ENCODE results near the gene ARFGAP2.

Gene ARFGAP2

DNA sequence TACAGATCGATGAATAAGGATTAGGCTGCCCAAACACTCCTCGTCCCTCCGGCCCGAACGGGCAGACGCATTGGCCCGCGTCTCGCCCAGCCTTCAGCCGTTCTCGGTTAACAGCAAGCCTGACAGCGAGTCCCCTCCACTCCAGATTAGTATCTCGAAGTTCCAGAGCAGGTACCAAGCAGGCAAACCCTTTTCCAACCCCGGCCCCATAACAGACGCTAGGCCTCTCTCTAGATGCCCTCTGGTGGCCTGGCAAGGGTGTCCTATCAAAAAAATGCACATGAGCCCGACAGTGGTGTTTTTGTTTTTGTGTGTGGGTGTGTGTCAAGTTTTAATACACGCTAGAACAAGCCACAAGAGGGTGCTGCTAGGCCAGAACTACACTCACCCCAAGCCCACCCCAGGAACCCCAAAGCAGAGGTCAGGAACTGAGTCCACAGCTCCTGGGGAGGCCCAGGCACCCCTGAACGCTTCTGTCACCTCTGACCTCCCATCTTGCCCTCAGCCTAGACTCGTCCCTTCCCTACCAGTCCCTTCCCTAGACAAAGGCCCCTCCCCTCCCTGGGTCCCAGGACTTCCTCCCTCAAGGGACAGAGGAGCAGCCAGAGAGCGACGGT, 658 bp upstream of the ARFGAP2 start:
- ChIA-PET CTCF (interaction anchor here (0.6 to 2.7 kb wide), 7 partner anchors 10 to 270 kb away, joined by 3 to 25 read pairs (median 4); partner anchors contain the start of gene ACP2), POLR2A (interaction anchor here (0.6 to 2.3 kb wide), 6 partner anchors 14 to 177 kb away, joined by 3 to 18 read pairs (median 4); partner anchors contain the start of genes ACP2 and DDB2)
- DNase-seq (ENCODE audit: extremely low spot score): peak; percentile 61
- no peak for TF ChIP-seq SP1 (IDR thresholded peaks at IDR 0.05)
- TF ChIP-seq TARDBP (IDR thresholded peaks at IDR 0.05): 0 out of 2 replicates have a peak, but pooled peaks have one; percentile 54

DNA sequence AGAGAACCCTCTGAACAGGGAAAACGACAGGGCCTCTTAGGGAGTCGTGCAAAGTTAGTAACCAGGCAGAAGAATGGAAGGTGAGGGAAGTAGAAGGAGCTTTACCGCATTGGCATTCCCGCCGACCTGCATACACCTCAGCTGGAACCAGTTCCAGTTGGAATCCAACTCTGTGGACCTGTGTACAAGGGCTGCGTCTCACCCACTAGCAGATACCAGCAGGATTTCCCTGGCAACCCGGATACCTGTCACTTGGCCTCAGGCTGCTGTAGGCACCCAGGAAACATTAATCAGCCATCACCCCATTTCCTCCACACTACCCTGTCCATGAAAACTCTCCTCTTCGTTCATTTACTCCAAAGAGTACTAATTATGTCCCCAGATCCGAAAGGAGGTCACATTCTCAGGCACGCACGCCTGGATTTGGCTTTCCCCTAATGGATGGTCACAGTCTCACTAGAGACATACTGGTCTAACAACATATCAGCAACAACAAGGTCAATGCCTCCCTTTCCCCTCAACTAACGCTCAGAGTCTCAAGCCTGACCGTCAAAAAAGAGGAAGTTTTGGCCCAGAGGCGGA, 842 bp downstream of the ARFGAP2 start:
- TF ChIP-seq ELF4 (IDR thresholded peaks at IDR 0.05): no peak
- TF ChIP-seq FOXA1 (IDR thresholded peaks at IDR 0.05): no peak
- no peak for TF ChIP-seq L3MBTL2 (conservative IDR thresholded peaks at IDR 0.05)
- TF ChIP-seq, protein P1, sequence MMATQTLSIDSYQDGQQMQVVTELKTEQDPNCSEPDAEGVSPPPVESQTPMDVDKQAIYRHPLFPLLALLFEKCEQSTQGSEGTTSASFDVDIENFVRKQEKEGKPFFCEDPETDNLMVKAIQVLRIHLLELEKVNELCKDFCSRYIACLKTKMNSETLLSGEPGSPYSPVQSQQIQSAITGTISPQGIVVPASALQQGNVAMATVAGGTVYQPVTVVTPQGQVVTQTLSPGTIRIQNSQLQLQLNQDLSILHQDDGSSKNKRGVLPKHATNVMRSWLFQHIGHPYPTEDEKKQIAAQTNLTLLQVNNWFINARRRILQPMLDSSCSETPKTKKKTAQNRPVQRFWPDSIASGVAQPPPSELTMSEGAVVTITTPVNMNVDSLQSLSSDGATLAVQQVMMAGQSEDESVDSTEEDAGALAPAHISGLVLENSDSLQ (IDR thresholded peaks at IDR 0.05): no peak
- no peak for DNase-seq (ENCODE audit: extremely low spot score)
- POLR2A ChIA-PET: no interaction called here
- CTCF ChIA-PET: no interaction called here

DNA sequence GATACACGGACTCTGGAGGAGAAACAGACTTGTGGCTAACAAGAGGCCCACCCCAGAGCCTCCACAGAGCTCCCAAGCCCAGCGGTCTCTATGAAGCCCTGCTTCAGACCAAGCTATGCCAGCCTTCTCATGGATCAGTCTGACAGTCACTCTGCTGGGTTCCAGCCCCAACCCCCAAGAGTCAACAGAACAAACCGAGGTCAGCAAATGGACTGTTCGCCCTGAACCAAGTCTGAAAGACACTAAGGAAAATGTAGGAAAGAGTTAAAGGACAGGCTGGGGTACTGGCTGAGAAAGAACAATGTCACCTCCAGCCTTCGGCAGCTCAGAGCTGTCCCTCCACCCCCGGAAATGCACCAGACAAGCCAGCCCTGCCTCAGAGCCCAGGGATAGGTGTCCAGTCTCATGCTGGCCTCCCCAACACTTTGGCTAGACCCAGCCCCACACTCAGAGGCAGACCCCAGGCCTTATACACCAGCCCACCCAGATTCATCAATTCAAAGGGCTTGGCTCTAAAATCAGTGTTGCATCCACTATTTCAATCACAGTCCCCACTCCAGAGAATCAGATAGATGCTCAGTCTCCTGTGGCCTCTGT, 3.8 kb downstream of the ARFGAP2 start:
- ChIA-PET CTCF (interaction anchor here (1.2 kb wide), 1 partner anchor 20 kb away, joined by 3 read pairs; no protein-coding TSS in a partner anchor), POLR2A (interaction anchor here (1.2 kb wide), 1 partner anchor 76 kb away, joined by 7 read pairs; the partner anchor contains the start of gene ACP2)
- TF ChIP-seq TARDBP (IDR thresholded peaks at IDR 0.05) (no peak), ELF4 (IDR thresholded peaks at IDR 0.05) (no peak), SP1 (IDR thresholded peaks at IDR 0.05) (no peak), L3MBTL2 (conservative IDR thresholded peaks at IDR 0.05) (no peak), ARNT (IDR thresholded peaks at IDR 0.05) (no peak)
- TF ChIP-seq, protein P1 (IDR thresholded peaks at IDR 0.05): no peak
- no peak for DNase-seq (ENCODE audit: extremely low spot score)

DNA sequence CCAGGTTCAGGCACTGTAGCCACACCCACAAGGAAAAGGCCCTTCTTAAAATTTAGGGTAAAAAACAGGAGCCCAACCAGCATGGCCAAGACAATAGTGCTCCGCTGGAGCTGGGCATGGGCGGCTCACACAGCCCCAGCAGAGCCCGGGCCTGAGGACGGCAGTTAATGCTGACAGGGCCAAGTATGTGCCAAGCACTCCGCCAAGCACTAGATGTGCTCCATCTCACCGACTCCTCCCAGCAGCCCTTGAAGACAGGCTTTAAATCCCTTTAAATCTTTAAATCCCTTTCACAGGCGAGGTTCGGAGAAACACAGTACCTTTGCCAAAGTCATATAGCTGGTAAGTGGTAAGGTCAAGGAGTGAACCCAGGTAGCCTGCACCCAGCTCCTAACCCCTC, 4.8 kb downstream of the ARFGAP2 start:
- POLR2A ChIA-PET: interaction anchor here (0.9 to 1.2 kb wide), 2 partner anchors 77 to 183 kb away, joined by 3 to 7 read pairs; partner anchors contain the start of gene ACP2
- TF ChIP-seq BHLHE40 (IDR thresholded peaks at IDR 0.05; ENCODE audit: borderline replicate concordance): no peak
- no peak for TF ChIP-seq SUZ12 (IDR thresholded peaks at IDR 0.05)
- TF ChIP-seq FOXM1 (IDR thresholded peaks at IDR 0.05; ENCODE audit: borderline replicate concordance): no peak
- no peak for TF ChIP-seq FOXK2 (IDR thresholded peaks at IDR 0.05)
- no peak for TF ChIP-seq TARDBP (IDR thresholded peaks at IDR 0.05)
- no peak for TF ChIP-seq ARNT (IDR thresholded peaks at IDR 0.05)
- TF ChIP-seq NFRKB (IDR thresholded peaks at IDR 0.05): no peak
- no peak for TF ChIP-seq CTBP1 (IDR thresholded peaks at IDR 0.05; ENCODE audit: borderline replicate concordance)
- TF ChIP-seq SP1 (IDR thresholded peaks at IDR 0.05): no peak
- TF ChIP-seq ELF4 (IDR thresholded peaks at IDR 0.05): no peak
- TF ChIP-seq, protein P1 (IDR thresholded peaks at IDR 0.05): no peak
- no peak for TF ChIP-seq L3MBTL2 (conservative IDR thresholded peaks at IDR 0.05)
- TF ChIP-seq FOXA1 (IDR thresholded peaks at IDR 0.05): no peak
- TF ChIP-seq HDGF (IDR thresholded peaks at IDR 0.05; ENCODE audit: borderline replicate concordance): no peak
- no peak for TF ChIP-seq ZNF384 (IDR thresholded peaks at IDR 0.05)
- TF ChIP-seq LEF1 (IDR thresholded peaks at IDR 0.05; ENCODE audit: borderline replicate concordance): no peak
- CTCF ChIA-PET: interaction anchor here (1.2 kb wide), 1 partner anchor 19 kb away, joined by 3 read pairs; no protein-coding TSS in a partner anchor
- no peak for DNase-seq (ENCODE audit: extremely low spot score)

DNA sequence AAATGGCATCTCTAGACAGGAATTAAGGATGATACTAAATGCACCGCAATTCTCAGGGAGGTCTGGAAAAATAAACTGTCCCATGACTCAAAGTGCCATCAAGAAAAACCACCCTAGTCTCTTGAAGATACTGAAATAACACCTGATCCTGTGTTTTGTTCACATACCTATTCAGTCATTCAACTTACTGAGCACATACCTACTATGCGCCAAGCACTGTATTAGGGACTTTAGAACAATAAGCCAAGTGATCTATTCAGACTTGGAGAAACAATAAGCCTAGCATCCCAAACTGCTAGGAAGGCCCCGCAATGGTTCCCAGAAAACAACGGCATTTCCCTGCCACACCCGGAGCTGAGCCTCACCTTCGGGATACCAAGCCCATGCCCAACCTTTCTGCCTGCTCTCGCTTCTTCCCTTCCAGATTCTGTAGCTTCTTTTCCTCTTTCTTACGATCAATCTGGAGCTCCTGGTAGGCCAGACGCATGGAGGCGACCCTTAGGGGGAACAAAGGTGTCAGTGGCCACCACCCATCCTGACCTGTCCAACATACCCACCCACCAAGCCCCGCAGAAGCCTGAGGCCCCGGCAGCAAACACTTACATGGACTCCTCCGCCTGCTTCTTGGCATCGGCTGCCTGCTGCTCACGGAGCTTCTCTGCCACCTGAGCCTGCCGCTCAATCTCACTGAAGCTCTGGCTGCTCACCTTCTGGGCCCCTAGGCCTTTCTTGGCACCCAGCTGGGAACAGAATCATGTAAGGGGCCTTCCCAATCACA, 5.4 kb downstream of the ARFGAP2 start:
- TF ChIP-seq ARNT (IDR thresholded peaks at IDR 0.05) (no peak), TARDBP (IDR thresholded peaks at IDR 0.05) (no peak), FOXA1 (IDR thresholded peaks at IDR 0.05) (no peak), SUZ12 (IDR thresholded peaks at IDR 0.05) (no peak), SP1 (IDR thresholded peaks at IDR 0.05) (no peak), BHLHE40 (IDR thresholded peaks at IDR 0.05; ENCODE audit: borderline replicate concordance) (no peak), HDGF (IDR thresholded peaks at IDR 0.05; ENCODE audit: borderline replicate concordance) (no peak), ZNF384 (IDR thresholded peaks at IDR 0.05) (no peak)
- ChIA-PET CTCF (interaction anchor here (1.2 kb wide), 1 partner anchor 18 kb away, joined by 3 read pairs; no protein-coding TSS in a partner anchor), POLR2A (interaction anchor here (0.9 to 1.2 kb wide), 2 partner anchors 78 to 184 kb away, joined by 3 to 7 read pairs; partner anchors contain the start of gene ACP2)
- DNase-seq (ENCODE audit: extremely low spot score): no peak

DNA sequence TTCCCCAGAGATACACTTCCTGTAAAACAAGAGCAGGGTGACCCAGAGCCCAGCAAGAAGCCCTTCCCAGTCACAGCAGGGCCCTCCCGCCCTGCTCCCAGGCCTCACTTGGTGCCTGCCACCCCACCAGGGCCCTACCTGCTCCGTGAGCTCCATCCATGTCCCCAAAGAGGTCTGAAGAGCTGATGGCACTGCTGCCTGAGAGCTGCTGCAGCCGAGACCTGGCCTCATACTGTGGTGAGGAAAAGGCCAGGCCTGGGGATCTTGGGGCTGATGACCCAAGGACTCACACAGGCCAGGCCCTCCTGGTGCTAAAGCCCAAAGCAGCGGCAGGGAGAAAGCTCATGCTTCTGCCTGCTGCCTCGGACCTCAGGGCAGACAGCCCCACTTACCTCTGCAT, 10.3 kb downstream of the ARFGAP2 start:
- ChIA-PET CTCF (interaction anchor here (1.6 kb wide), 1 partner anchor 189 kb away, joined by 4 read pairs; no protein-coding TSS in a partner anchor), POLR2A (no interaction called here)
- DNase-seq (ENCODE audit: extremely low spot score): no peak

More for the DNA sequence above, 10.3 kb downstream of the ARFGAP2 start:
- no peak for TF ChIP-seq L3MBTL2 (conservative IDR thresholded peaks at IDR 0.05)
- no peak for TF ChIP-seq NFRKB (IDR thresholded peaks at IDR 0.05)
- no peak for TF ChIP-seq HDGF (IDR thresholded peaks at IDR 0.05; ENCODE audit: borderline replicate concordance)
- TF ChIP-seq BHLHE40 (IDR thresholded peaks at IDR 0.05; ENCODE audit: borderline replicate concordance): no peak
- no peak for TF ChIP-seq CTBP1 (IDR thresholded peaks at IDR 0.05; ENCODE audit: borderline replicate concordance)

Data from HEK293T (cell line).